Neural cell (in vitro differentiated cells): ENCODE measurements around the gene ASS1. TPM values are rescaled to one million over a fixed set of nuclear protein-coding genes. Genes with fewer than 3 reads are reported as not detected.
A peak's percentile ranks its signal among the peaks of the same experiment; 100 is the strongest.

Experiments
- H2AFZ ChIP-seq: fragments of 200-600, 300-800 bp; sonication (generic), shearing (Covaris generic); 2 replicates; pipeline ENCODE4 v1.6.0; 2014; ENCODE audit warnings: low read depth, mild to moderate bottlenecking, antibody characterized with exemption, low read length, moderate library complexity
- H3F3A ChIP-seq: fragments of 200-600 bp; shearing (Covaris generic); 2 replicates; pipeline ENCODE4 v1.6.1; 2016; ENCODE audit warnings: mild to moderate bottlenecking, moderate library complexity, mixed read lengths, antibody characterized with exemption, low read length; ENCODE audit not compliant: insufficient read depth, poor library complexity, severe bottlenecking
- H3K27ac ChIP-seq: fragments of 200-600, 300-800 bp; sonication (generic), shearing (Covaris generic); 2 replicates; pipeline ENCODE4 v1.5.1; 2014; ENCODE audit warnings: mild to moderate bottlenecking, low read length, moderate library complexity
- H3K27me3 ChIP-seq: fragments of 300-800, 200-600 bp; sonication (generic), shearing (Covaris generic); 2 replicates; pipeline ENCODE4 v1.6.0; 2014; ENCODE audit warnings: mild to moderate bottlenecking, low read depth, low read length, moderate library complexity; ENCODE audit not compliant: insufficient read depth
- H3K36me3 ChIP-seq: fragments of 300-800, 200-600 bp; sonication (generic), shearing (Covaris generic); 2 replicates; pipeline ENCODE4 v1.5.1; 2014; ENCODE audit warnings: mild to moderate bottlenecking, antibody characterized with exemption, low read length, moderate library complexity; ENCODE audit not compliant: insufficient read depth
- H3K4me2 ChIP-seq: fragments of 300-800, 200-600 bp; sonication (generic), shearing (Covaris generic); 2 replicates; pipeline ENCODE4 v1.6.0; 2014; ENCODE audit warnings: mild to moderate bottlenecking, low read length
- H3K4me3 ChIP-seq: fragments of 300-800, 200-600 bp; sonication (generic), shearing (Covaris generic); 2 replicates; pipeline ENCODE4 v1.5.1; 2014; ENCODE audit warnings: mild to moderate bottlenecking, low read length, moderate library complexity
- H3K79me2 ChIP-seq: fragments of 200-600 bp; shearing (Covaris generic); replicated peaks from 2 replicates; pipeline ENCODE4 v1.6.0; 2014; ENCODE audit warnings: mild to moderate bottlenecking, low read length, moderate library complexity; ENCODE audit not compliant: insufficient read depth
- H3K9ac ChIP-seq: fragments of 300-800, 200-600 bp; sonication (generic), shearing (Covaris generic); 2 replicates; pipeline ENCODE4 v1.6.1; 2016; ENCODE audit warnings: mild to moderate bottlenecking, low read length, mixed read lengths
- H3K9me2 ChIP-seq: fragments of 200-600 bp; shearing (Covaris generic); 2 replicates; pipeline ENCODE4 v1.6.1; 2016; ENCODE audit warnings: mild to moderate bottlenecking, low read length, mixed read lengths; ENCODE audit not compliant: insufficient read depth
- H3K9me3 ChIP-seq: fragments of 200-600, 300-800 bp; sonication (generic), shearing (Covaris generic); 2 replicates; pipeline ENCODE4 v1.6.1; 2016; ENCODE audit warnings: mild to moderate bottlenecking, mixed run types, low read length, moderate library complexity, mixed read lengths
- H4K20me1 ChIP-seq: fragments of 200-600 bp; shearing (Covaris generic); 2 replicates; pipeline ENCODE4 v1.6.1; 2016; ENCODE audit warnings: mild to moderate bottlenecking, mixed run types; ENCODE audit not compliant: insufficient read depth
- EP300 ChIP-seq: fragments of 450-650 bp; conservative IDR thresholded peaks from 2 replicates; pipeline ENCODE4 v1.6.1; 2014; ENCODE audit warnings: antibody characterized with exemption, mild to moderate bottlenecking, moderate library complexity; ENCODE audit not compliant: poor library complexity, severe bottlenecking
- EZH2 ChIP-seq: fragments of 200-600, 300-800 bp; shearing (Covaris generic), sonication (generic); IDR thresholded peaks from 2 replicates; pipeline ENCODE4 v1.6.1; 2014; ENCODE audit warnings: antibody characterized with exemption, low read length, borderline replicate concordance, mild to moderate bottlenecking; ENCODE audit not compliant: insufficient read depth, poor library complexity, severe bottlenecking
- MXI1 ChIP-seq: fragments of 450-650 bp; conservative IDR thresholded peaks from 2 replicates; pipeline ENCODE4 v1.6.1; 2014; ENCODE audit warnings: antibody characterized with exemption, mild to moderate bottlenecking; ENCODE audit not compliant: poor library complexity, severe bottlenecking
- POLR2AphosphoS5 ChIP-seq: IDR thresholded peaks from 2 replicates; pipeline ENCODE4 v1.6.1; 2012
- RAD21 ChIP-seq: fragments of 450-650 bp; conservative IDR thresholded peaks from 2 replicates; pipeline ENCODE4 v1.6.1; 2014; ENCODE audit warnings: antibody characterized with exemption, mild to moderate bottlenecking, moderate library complexity
- SMC3 ChIP-seq: fragments of 450-650 bp; conservative IDR thresholded peaks from 2 replicates; pipeline ENCODE4 v1.6.1; 2014; ENCODE audit warnings: antibody characterized with exemption, mild to moderate bottlenecking, moderate library complexity; ENCODE audit not compliant: poor library complexity
- TAF1 ChIP-seq: IDR thresholded peaks from 2 replicates; pipeline ENCODE4 v1.6.1; 2012; ENCODE audit warnings: low read depth
- polyA plus RNA-seq: library from polyadenylated mRNA; depleted of rRNA; stranded (reverse); fragments of >200 nt; gene quantifications from 2 replicates; pipeline ENCODE4 v1.2.3, GENCODE V29; 2014
- TF ChIP-seq, protein P1 (sequence below): IDR thresholded peaks from 2 replicates; pipeline ENCODE4 v1.6.1; 2012; ENCODE audit warnings: borderline replicate concordance
- TF ChIP-seq, protein P2 (sequence below): fragments of 450-650 bp; IDR thresholded peaks from 2 replicates; pipeline ENCODE4 v1.5.1; 2014; ENCODE audit warnings: antibody characterized with exemption, mild to moderate bottlenecking, moderate library complexity; ENCODE audit not compliant: poor library complexity, severe bottlenecking

Gene ASS1
- polyA plus RNA-seq, 1 donor from 2014 or later, result 2.6 TPM

DNA sequence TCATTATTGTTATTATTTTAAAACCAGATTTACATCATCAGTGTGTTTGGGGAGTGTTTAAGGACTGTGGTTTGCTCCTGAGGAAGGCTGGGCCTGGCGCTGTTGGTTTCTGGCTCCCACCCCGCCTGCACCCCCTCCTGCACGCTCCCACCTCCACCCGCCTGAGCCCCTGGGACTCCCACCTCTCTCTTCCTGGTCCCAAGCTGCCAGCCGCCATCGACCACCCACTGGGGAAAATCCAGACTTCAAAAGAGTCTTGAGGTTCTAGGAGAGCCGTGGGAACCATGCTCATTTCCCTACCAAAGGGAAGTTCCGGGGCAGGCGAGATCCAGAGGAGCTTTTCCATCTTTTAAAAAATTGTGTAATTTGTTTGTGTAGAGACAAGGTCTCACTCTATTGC lies 99.6 kb downstream of the ASS1 start:
- no peaks in the 10 kb centered on the region for H3K9me3 ChIP-seq
- H3K79me2 ChIP-seq, result no peaks in the 10 kb centered on the region
- no peak overlapping the region for H3K4me3 ChIP-seq
- no peaks in the 10 kb centered on the region for H3K27me3 ChIP-seq
- TF ChIP-seq, protein P1, sequence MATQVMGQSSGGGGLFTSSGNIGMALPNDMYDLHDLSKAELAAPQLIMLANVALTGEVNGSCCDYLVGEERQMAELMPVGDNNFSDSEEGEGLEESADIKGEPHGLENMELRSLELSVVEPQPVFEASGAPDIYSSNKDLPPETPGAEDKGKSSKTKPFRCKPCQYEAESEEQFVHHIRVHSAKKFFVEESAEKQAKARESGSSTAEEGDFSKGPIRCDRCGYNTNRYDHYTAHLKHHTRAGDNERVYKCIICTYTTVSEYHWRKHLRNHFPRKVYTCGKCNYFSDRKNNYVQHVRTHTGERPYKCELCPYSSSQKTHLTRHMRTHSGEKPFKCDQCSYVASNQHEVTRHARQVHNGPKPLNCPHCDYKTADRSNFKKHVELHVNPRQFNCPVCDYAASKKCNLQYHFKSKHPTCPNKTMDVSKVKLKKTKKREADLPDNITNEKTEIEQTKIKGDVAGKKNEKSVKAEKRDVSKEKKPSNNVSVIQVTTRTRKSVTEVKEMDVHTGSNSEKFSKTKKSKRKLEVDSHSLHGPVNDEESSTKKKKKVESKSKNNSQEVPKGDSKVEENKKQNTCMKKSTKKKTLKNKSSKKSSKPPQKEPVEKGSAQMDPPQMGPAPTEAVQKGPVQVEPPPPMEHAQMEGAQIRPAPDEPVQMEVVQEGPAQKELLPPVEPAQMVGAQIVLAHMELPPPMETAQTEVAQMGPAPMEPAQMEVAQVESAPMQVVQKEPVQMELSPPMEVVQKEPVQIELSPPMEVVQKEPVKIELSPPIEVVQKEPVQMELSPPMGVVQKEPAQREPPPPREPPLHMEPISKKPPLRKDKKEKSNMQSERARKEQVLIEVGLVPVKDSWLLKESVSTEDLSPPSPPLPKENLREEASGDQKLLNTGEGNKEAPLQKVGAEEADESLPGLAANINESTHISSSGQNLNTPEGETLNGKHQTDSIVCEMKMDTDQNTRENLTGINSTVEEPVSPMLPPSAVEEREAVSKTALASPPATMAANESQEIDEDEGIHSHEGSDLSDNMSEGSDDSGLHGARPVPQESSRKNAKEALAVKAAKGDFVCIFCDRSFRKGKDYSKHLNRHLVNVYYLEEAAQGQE, result no peak
- TF ChIP-seq MXI1, result no peak
- TF ChIP-seq, protein P2, sequence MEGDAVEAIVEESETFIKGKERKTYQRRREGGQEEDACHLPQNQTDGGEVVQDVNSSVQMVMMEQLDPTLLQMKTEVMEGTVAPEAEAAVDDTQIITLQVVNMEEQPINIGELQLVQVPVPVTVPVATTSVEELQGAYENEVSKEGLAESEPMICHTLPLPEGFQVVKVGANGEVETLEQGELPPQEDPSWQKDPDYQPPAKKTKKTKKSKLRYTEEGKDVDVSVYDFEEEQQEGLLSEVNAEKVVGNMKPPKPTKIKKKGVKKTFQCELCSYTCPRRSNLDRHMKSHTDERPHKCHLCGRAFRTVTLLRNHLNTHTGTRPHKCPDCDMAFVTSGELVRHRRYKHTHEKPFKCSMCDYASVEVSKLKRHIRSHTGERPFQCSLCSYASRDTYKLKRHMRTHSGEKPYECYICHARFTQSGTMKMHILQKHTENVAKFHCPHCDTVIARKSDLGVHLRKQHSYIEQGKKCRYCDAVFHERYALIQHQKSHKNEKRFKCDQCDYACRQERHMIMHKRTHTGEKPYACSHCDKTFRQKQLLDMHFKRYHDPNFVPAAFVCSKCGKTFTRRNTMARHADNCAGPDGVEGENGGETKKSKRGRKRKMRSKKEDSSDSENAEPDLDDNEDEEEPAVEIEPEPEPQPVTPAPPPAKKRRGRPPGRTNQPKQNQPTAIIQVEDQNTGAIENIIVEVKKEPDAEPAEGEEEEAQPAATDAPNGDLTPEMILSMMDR, result no peak
- TF ChIP-seq RAD21, result no peak
- no peak for TF ChIP-seq POLR2AphosphoS5
- TF ChIP-seq TAF1, result no peak
- no peak for TF ChIP-seq EZH2
- no peak for TF ChIP-seq EP300
- TF ChIP-seq SMC3, result no peak
- H4K20me1 ChIP-seq, result no peaks in the 10 kb centered on the region
- no peak overlapping the region for H3K4me2 ChIP-seq
- no peaks in the 10 kb centered on the region for H3K9me2 ChIP-seq
- H3K36me3 ChIP-seq, result no peaks in the 10 kb centered on the region
- peak overlapping the region; percentile 2 for H3K9ac ChIP-seq
- H3K27ac ChIP-seq, result no peak overlapping the region
- no peaks in the 10 kb centered on the region for H3F3A ChIP-seq
- H2AFZ ChIP-seq, result no peak overlapping the region

DNA sequence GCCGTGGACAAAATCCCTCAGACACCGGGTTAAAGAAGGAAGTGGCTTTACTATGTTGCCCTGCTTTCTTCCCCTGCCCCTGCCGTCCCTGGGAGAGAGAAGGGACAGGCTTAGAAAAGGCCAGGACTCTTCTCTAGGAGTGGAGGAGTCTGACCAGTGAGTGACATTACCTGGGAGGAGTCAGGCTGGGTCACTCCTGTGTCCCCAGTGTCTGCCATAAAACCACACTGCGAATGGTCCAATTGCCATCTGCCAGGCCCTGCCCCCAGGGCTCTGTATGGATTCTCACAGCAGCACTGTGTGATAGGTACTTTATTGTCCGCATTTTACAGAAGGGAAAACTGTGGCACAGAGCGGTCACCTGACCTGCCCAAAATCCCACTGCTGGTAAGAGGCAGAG lies 103.3 kb downstream of the ASS1 start:
- Histone ChIP-seq H2AFZ (no peak overlapping the region), H3K79me2 (no peaks in the 10 kb centered on the region), H3K9ac (no peak overlapping the region), H3F3A (no peaks in the 10 kb centered on the region), H3K4me2 (no peak overlapping the region), H3K36me3 (no peaks in the 10 kb centered on the region), H3K4me3 (no peak overlapping the region), H3K27me3 (no peaks in the 10 kb centered on the region), H3K27ac (no peak overlapping the region), H3K9me3 (no peaks in the 10 kb centered on the region), H4K20me1 (no peaks in the 10 kb centered on the region), H3K9me2 (no peaks in the 10 kb centered on the region)
- TF ChIP-seq TAF1 (no peak), RAD21 (no peak), POLR2AphosphoS5 (no peak), SMC3 (no peak), EZH2 (no peak), MXI1 (no peak), EP300 (no peak)
- TF ChIP-seq, protein P2, result no peak
- TF ChIP-seq, protein P1, result no peak
